NCI-H2107 treated with DMSO at 0.1 percent for 48 hours (cell line): ENCODE data around the gene LILRA5.
"Not testable (repeated sequence)": the region's sequence is repeated elsewhere in the genome, so short reads cannot be mapped to it uniquely, and the experiment has no call there.

Source experiments
- DNase-seq: peaks from one replicate; lab custom pipeline; 2025; ENCODE audit not compliant: unreplicated experiment; lab: John Stamatoyannopoulos, UW

The LILRA5 gene

DNA sequence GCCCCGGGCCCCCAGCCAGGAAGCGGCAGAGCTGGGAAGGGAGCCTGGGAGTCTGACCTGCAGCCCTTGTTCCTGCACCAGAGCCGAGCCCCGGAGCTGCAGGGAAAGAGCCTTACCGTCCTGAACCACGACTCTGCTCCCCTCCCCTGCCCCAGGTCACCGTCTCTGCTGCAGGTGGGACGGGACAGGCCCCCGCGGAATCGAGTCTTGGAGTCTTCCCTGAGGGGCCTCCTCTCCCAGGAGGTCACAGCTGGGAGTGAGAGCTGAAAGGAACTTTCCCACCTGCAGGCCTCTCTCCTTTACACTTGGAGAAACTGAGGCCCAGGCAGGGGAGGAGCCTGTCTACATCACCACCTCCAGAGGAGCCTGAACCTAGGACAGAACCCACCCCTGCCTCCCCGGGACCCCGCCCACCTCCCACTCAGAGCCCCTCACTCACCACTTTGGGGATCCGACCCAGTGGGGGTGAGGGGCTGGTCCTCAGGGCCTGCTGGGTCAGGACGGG lies 35.8 kb downstream of the LILRA5 start:
- not testable (repeated sequence) for DNase-seq

DNA sequence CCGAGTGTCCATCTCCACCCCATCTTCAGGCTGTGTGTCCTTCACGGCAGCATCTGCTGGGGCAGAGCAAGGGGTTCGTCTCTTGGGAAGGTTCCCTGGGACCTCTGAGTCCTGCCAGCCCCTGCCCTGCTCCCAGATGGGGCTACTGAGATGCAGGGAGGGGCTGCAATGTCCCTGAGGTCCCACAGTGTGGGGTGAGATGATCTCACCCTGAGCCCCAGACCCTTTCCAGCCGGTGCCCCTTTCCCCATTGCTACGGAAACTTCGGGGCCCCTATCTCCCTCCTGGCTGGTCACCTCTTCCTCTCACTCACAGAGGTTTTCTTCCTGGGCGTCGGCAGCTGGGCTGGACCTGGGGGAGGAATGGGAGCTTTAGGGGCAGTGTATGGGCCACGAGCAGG lies 37.0 kb downstream of the LILRA5 start:
- DNase-seq, result no peak

DNA sequence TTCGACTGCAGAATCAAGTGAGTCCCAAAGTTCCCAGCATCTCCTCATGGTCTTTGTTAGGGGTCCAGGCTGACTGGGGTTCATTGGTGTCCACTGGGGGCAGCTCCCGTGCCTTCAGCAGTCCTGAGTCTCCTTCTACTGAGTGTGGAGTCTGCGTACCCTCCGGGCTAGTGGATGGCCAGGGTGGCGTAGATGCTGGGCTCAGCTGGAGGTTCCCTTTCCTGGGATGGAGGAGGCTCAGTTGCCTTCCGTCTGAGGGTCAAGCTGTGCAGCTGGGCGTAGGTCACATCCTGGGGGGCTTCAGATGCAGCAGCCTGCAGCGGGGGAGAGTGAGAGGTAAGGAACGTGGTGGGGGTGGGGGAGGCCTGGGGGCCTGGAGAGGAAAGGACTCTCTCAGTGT lies 38.5 kb downstream of the LILRA5 start:
- DNase-seq, result not testable (repeated sequence)

DNA sequence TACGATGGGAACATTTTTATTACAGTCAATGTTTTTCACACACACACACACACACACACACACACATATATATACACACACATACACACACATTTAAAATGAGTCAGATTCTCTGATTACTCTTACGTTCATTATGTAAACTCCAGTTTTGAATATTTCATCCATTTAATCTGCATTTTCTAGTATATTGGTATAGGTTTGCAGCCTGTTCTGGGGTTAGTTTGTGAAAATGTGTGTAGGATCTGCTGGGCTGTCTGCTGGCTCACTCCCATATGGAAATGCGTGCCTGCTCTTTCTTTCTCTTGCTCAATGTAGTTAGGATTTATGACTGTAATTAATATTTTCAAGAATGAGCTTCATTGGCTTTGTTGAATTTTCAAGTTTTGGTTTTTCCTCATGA lies 39.1 kb downstream of the LILRA5 start:
- DNase-seq, result no peak

DNA sequence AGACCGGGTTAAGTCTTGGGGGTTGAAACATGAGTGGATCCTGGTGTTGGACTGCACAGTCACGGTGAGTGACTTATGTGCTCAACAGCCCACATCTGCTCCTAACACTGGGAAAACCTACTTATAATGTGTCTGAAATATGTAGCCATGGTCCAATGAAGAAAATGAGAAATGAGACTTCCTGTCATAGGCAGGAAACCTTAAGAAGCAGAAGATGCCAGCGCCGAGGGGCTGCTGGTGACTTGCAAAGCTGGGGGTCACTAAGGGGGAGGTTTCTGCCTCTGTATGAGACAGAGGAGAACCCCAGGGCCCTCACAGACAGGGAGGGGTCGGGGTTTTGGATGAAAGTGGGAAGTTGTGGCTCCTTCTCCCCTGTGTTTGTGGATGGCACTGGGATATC lies 40.8 kb downstream of the LILRA5 start:
- not testable (repeated sequence) for DNase-seq

DNA sequence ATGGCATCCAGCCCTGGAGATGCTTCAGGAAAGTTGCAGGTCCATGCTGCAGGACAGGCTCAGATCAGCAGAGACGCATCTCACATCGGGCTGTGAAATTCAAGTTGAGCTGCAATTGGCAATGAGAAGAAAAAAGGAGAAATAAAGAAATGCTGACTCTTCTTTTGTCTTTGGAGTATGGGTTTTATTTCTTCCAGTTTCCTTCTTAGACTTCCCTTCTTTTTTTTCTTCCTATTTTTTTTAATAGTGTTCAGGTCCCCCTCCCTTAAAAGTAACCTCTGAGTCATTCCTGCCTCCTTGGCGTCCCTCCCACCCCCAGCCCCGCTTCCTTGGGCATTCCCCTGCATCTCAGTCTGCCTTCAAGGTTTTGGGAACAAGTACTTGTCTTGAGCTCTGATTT lies 41.4 kb downstream of the LILRA5 start:
- DNase-seq, result not testable (repeated sequence)

DNA sequence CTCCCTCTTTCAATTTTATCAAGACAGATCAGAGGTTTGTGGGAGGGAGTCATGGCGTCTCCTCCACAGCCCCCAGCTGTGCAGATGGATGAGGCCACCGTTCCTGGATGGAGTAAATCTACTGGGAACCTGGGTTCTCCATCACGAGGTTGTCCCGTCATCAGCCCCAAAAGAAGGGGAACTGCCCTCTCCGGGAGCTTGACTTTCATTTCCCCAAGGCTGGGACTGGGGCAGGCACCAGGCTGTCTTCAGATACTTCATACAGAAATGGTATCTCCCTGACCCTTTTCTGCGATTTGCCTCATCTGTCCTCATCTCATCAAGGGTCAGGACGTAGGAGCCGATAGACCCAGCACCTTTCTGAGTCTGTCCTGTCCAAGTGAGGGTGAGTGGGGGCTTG lies 41.9 kb downstream of the LILRA5 start:
- no peak for DNase-seq

DNA sequence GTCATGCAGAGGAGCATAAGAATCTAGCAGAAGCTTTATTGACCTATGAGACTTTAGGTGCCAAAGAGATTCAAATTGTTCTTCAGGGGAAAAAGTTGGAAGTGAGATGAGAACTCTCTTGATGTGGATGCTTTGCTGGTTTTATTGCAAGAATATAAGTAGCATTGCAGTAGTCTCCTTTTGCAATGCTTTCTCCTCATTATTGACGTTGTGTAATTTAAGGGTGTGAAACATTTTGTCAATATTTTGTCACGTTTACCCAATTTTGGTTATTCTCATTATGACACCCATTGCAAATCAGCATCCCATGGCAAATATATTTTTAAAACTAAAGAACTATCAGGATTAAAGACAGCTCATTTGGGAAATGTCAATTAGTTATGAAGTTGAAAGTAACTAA lies 44.0 kb downstream of the LILRA5 start:
- no peak for DNase-seq

DNA sequence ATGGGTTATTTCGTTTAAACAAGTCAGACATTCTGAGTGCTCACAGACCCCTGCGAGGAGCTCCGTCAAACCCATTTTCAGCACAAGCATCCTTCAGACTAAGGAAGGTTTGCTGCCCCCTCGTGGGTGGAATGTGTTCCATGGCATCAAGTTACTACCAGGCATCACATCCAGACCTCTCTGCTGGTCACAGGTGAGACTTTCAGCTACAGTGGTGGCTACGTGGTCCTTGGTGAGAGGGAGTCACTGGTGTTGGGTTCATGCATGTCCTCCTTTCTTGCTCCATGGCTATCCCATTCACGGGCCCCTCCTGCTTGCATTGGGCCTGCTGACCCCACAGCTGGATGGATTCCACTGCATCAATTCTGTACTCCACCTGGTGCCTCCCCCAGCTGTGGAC lies 46.8 kb downstream of the LILRA5 start:
- DNase-seq, result no peak

DNA sequence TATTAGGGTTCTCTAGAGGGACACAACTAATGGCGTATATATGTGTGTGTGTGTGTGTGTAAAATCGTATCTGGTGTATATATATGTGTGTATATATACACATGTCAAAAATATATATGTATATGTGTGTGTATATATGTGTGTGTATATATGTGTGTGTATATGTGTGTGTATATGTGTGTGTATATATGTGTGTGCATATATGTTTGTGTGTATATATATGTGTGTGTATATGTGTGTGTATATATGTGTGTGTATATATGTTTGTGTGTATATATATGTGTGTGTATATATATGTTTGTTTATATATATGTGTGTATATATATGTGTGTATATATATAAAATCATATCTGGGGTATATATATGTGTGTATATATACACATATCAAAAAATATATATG lies 50.5 kb downstream of the LILRA5 start:
- no peak for DNase-seq

DNA sequence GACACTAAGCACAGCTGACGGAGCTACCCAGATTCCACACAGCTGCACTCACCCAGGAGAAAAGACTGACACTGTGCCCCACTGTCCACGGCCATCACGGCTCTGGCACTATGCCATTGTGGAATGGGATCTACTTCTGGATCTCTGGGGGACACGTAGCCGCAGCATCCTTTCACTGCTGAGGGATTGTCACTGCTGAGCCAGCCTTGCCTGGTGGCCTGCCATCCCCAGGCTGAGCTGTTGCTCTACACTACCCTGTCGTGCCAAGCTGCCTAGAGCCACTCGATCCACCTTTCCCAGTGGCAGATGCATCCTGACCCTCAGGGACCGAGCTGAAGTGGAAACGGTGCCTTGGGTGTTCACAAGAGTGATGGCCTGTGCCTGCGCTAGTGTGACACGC lies 50.9 kb downstream of the LILRA5 start:
- no peak for DNase-seq

DNA sequence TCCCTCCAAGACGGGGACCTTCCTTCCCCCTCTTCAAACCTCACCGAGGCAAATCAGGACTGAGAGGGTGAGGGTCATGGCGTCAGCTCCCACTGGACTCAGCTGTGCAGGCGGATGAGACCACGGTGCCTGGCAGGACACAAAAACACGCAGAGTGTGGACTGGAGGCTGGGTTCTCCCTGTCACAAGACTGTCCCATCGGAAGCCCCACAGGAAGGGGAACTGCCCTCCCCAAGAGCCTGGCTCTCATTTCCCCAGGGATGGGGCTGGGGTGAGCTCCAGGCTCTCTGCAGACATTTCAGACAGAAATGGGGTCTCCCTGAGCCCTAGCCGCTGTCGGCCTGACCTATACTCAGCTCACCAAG lies 55.9 kb downstream of the LILRA5 start, which contains the start of gene LILRB5:
TSS of gene LILRB5 (minus strand) at position 158 of the 365 bp plus-strand sequence. CDS start at position 78, 80 bp downstream.
- DNase-seq, result no peak
